GM19372 (cell line): Measurements from ENCODE around the gene F2RL2.

Source experiments
- ATAC-seq: cut with Tn5 transposase; IDR thresholded peaks from one replicate; pipeline ENCODE4 v1.9.1; 2021; ENCODE audit warnings: mild to moderate bottlenecking, low read depth, moderate library complexity; ENCODE audit not compliant: unreplicated experiment

Gene F2RL2

GRCh38 chr5:76591366-76591765 is 31.8 kb downstream of the F2RL2 start:
- ATAC-seq: no peak

GRCh38 chr5:76590027-76590426 is 33.2 kb downstream of the F2RL2 start:
- peak; percentile 94 for ATAC-seq

GRCh38 chr5:76586531-76586930 is 36.7 kb downstream of the F2RL2 start:
- ATAC-seq: no peak

- no peak for ATAC-seq
These were observed 37.4 kb downstream of the F2RL2 start for GRCh38 chr5:76585783-76586217.

- ATAC-seq: no peak
These were observed 39.8 kb downstream of the F2RL2 start for GRCh38 chr5:76583163-76584047.

GRCh38 chr5:76582230-76583162 is 40.7 kb downstream of the F2RL2 start:
- ATAC-seq: peak; percentile 80

GRCh38 chr5:76580981-76581380 is 42.2 kb downstream of the F2RL2 start:
- no peak for ATAC-seq

- ATAC-seq: no peak
These were observed 43.9 kb downstream of the F2RL2 start for GRCh38 chr5:76579166-76579937.

- ATAC-seq: no peak
These were observed 46.2 kb downstream of the F2RL2 start for GRCh38 chr5:76576996-76577395.

GRCh38 chr5:76576450-76576849 is 46.8 kb downstream of the F2RL2 start:
- no peak for ATAC-seq

- no peak for ATAC-seq
These were observed 51.6 kb downstream of the F2RL2 start for GRCh38 chr5:76571559-76571958.

- no peak for ATAC-seq
These were observed 53.0 kb downstream of the F2RL2 start for GRCh38 chr5:76570153-76570552.
